Measurements from ENCODE around the gene PDGFA.

GRCh38 chr7:514242-514641, 5.4 kb downstream of the PDGFA start:
- no peak for TF ChIP-seq CTCF (conservative IDR thresholded peaks at IDR 0.05; ENCODE audit: low read length)
- TF ChIP-seq EZH2phosphoT487 (IDR thresholded peaks at IDR 0.05; ENCODE audit: borderline replicate concordance, low read depth, low read length), result no peak
